HG02642 (cell line): Measurements from ENCODE around the gene TMEM141.
"Not testable (repeated sequence)": the region's sequence is repeated elsewhere in the genome, so short reads cannot be mapped to it uniquely, and the experiment has no call there.

Experiments
- ATAC-seq: cut with Tn5 transposase; IDR thresholded peaks from one replicate; pipeline ENCODE4 v1.9.1; 2021; ENCODE audit warnings: mild to moderate bottlenecking; ENCODE audit not compliant: unreplicated experiment, poor library complexity

The TMEM141 gene

DNA sequence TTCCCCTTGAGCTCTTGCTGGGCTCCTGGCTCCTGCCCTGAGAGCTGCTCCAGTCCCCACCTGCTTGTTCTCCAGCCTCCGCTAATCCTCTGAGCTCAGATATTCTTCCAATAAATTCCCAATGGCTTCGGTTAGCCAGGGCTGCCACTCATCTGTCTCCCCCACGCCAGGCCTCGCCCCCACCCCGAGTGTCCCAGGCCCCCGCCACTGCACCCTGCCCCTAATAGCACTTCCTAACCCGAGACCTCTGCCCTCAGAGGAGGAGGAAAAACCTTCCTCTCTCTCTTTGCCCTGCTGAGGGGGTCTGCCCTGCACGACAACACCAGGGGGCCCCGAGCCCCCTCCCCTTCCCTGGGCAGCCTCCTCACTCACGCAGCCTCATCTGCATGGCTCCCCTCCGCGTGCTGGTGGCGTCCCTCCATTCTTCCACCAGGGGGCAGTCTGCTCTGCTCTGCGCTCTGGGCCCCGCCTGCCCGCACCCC lies 21.4 kb upstream of the TMEM141 start:
- ATAC-seq = no peak

DNA sequence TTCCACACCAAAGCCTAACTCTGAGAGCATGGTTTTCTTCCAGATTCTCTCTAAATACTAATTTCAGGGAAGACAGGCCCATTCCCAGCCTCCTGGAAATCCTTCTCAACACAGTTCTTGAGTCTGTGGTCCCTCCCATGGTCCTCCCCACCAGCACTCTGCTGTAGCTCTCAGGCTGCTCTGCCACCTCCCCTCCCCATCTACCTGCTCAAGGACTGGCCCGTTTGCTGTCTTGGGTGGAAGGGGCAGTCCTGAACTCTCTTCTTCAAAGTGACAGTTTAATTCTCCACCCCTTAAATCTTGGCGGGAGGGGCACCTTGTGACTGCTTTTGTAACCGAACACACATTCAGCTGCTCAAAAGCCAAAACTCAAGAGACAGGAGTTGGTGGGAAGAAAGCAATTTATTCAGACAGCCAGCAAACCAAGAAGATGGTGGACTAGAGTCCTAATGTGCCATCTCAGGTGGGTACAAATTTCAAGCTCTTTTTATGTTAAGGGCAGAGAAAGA lies 19.2 kb upstream of the TMEM141 start:
- no peak for ATAC-seq

GRCh38 chr9:136773386-136774044 lies 17.6 kb upstream of the TMEM141 start:
- no peak for ATAC-seq

GRCh38 chr9:136774416-136775045 lies 16.6 kb upstream of the TMEM141 start:
- ATAC-seq = no peak

DNA sequence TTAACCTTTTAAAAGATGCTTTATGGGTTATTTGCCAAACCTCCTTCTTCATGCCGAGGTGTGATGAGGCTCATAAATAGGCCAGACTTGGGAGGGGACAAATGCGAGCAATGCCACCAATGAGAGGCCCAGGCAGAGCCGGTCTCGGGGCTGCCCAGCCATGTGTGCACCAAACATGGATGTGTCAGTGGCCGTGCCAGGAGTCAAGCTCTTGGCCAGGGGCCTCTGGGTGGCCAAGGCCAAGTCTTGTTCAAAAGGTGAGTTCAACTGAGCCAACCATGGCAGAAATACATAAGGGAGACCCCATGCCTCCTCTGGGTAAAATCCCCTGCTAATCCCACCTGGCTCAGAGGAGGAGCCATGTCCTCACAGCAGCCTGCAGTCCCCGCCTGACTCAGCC lies 16.0 kb upstream of the TMEM141 start:
- no peak for ATAC-seq

DNA sequence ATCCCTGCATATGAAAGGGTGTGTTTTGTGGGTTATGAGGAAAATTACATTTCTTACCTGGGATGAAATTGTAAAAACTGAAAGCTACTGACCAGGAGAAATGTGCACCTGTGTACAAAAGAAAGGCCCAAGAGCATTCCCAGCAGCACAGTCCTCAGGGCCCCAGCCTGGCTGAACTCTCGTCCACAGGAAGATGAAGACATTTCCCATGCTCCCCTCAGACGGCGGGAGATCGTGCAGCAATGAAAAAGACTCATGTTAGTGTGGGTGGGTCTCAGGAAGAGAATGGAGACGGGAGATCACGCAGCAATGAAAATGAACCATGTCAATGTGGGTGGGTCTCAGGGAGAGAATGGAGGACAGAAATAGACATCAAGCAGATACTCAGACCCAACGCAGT lies 14.2 kb upstream of the TMEM141 start:
- ATAC-seq = no peak

DNA sequence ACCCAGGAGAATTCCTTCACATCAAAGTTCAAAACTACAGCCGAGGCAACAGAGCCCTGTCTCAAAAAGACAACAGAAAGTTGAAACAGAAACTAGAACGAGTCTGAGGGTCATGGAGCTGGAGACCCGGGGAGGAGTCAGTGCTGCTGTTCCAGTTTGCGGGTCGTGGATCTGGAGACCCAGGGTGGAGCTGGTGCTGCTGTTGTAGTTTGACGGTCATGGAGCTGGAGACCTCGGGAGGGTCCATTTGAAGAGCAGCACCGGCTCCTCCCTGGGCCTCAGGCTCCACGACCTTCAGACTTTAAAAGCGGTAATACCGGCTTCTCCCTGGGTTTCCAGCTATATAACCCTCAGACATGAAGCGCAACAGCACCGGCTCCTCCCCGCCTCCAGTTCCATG lies 13.8 kb upstream of the TMEM141 start:
- no peak for ATAC-seq

GRCh38 chr9:136779808-136780207 lies 11.3 kb upstream of the TMEM141 start:
- no peak for ATAC-seq

- ATAC-seq = no peak
Measured at GRCh38 chr9:136782452-136782851, 8.7 kb upstream of the TMEM141 start.

- ATAC-seq = no peak
Measured at GRCh38 chr9:136784249-136784996, 6.7 kb upstream of the TMEM141 start.

DNA sequence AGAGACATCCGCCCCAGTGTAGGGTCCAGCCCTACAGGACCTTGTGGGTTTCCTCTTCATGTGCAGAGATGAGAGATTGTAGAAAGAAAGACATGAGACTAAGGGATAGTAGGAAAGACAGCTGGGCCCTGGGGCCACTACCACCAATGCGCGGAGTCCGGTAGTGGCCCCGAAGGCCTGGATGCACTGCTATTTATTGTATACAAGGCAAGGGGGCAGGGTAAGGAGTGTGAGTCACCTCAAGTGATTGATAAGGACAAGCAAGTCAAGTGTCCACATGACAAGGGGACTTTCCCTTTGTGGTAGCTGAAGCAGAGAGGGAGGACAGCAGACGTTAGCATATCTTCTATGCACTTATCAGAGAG lies 6.2 kb upstream of the TMEM141 start:
- ATAC-seq = no peak

DNA sequence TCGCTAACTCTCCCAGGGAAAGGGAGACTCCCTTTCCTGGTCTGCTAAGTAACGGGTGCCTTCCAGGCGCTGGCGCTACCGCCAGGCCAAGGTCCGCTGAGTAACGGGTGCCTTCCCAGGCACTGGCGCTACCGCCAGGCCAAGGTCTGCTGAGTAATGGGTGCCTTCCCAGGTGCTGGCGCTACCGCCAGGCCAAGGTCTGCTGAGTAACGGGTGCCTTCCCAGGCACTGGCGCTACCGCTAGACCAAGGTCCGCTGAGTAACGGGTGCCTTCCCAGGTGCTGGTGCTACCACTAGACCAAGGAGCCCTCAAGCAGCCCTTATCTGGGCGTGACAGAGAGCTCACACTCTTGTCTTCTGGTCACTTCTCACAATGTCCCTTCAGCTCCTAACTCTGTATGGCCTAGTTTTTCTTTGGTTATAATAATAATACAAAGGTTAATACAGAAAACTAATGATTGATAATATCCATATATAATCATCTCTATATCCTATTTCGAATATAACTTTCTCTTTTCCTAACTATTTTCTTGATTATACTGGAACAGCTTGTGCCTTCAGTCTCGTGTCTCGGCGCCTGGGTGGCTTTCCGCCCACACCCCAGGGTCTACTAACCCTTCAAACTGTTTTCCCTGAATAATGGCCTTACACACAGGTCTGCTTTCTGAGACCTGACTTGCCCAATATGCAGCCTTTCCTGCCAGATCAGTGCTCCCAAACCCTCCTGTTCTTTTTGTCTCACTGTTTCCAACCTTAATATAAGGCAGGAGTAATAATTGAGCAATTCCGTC lies 5.4 kb upstream of the TMEM141 start:
- ATAC-seq = not testable (repeated sequence)

- no peak for ATAC-seq
Measured at GRCh38 chr9:136786451-136786850, 4.7 kb upstream of the TMEM141 start.

DNA sequence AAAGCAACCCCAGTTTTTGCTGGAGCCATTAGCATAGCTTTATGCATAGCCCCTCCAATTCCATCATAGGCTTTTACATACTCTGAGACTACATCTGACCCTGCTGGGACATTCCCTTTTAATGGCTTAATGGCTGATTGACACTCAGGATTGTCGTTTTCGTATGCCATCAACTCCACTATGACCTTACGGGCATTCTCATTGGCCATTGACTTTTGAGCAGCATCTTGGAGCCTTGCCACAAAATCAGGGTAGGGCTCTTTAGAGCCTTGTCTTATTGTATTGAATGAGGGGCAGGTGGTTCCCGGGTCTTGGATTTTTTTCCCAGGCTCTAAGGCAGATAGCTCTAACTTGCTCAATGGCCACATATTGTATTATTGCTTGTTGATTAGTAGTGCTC lies 4.2 kb upstream of the TMEM141 start:
- not testable (repeated sequence) for ATAC-seq

- no peak for ATAC-seq
Measured at GRCh38 chr9:136787690-136788400, 3.3 kb upstream of the TMEM141 start.

- ATAC-seq = not testable (repeated sequence)
Measured at GRCh38 chr9:136788644-136789522, 2.3 kb upstream of the TMEM141 start.

GRCh38 chr9:136789523-136789937 lies 1.6 kb upstream of the TMEM141 start:
- ATAC-seq = no peak

GRCh38 chr9:136791516-136792276 lies 552 bp downstream of the TMEM141 start:
- ATAC-seq = peak; percentile 10
